Skeletal muscle satellite cell (primary cell): Measurements from ENCODE around the gene BNIP5.

Experiments used
- H3K27me3 ChIP-seq: 2 replicates; pipeline ENCODE4 v1.7.0; 2013; ENCODE audit warnings: low read length; ENCODE audit not compliant: control insufficient read depth, insufficient read depth
- H3K36me3 ChIP-seq: 2 replicates; pipeline ENCODE4 v1.7.0; 2013; ENCODE audit warnings: mild to moderate bottlenecking, control low read depth, low read length; ENCODE audit not compliant: insufficient read depth
- H3K4me1 ChIP-seq: 2 replicates; pipeline ENCODE4 v1.7.0; 2013; ENCODE audit warnings: low read length; ENCODE audit not compliant: control insufficient read depth, insufficient read depth
- H3K4me2 ChIP-seq: 2 replicates; pipeline ENCODE4 v1.7.0; 2013; ENCODE audit warnings: mild to moderate bottlenecking, low read length
- H3K4me3 ChIP-seq: 2 replicates; pipeline ENCODE4 v1.7.0; 2013; ENCODE audit warnings: low read length
- H3K9ac ChIP-seq: 2 replicates; pipeline ENCODE4 v1.7.0; 2013; ENCODE audit warnings: mild to moderate bottlenecking, low read depth, low read length, moderate library complexity
- H3K9me3 ChIP-seq: replicated peaks from 2 replicates; pipeline ENCODE4 v1.7.0; 2013; ENCODE audit warnings: mild to moderate bottlenecking, control low read depth, low read length

The BNIP5 gene

DNA sequence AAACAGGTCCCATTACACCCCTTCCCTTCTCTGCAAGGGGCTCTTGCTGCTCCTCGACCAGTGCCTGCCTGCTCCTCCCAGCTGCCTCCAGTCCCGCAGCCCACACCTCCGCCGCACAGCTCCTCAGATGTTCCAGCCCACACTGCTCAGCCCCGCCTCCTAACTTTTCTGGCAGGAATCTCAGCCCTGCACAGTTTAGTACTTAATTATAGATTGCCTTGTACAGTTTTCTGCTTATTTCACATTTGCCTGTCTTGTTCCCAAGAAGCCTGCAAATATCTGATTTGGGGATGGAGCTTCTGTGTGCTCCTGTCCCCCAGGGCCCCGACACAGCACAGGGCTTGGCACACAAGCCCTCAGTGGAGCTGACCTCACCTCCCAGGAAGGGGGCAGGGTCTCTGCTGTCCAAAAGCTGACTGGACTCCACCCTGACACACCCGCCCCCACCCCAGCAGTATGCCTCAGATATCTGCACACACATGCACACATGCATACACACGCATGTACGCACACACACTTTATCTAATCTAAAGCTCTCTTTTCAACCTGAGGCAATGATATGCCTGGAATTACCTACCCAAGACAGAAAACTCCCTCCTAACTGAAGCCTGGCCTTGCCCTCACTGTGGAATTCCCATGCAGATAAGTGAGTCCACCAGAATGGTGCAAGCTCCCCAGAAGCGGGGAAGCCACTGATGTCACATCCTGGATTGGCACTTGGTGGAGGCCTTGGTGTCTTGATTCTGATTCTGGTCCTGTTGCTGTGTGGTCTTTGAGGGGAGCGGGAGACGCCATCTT is 68.0 kb downstream of the BNIP5 start:
- Histone ChIP-seq H3K4me1 (no peaks in the 10 kb centered on the region), H3K36me3 (no peaks in the 10 kb centered on the region), H3K27me3 (peaks cover 59% of the 10 kb centered on the region), H3K4me3 (no peak overlapping the region), H3K9me3 (no peaks in the 10 kb centered on the region), H3K4me2 (no peak overlapping the region), H3K9ac (no peak overlapping the region)

DNA sequence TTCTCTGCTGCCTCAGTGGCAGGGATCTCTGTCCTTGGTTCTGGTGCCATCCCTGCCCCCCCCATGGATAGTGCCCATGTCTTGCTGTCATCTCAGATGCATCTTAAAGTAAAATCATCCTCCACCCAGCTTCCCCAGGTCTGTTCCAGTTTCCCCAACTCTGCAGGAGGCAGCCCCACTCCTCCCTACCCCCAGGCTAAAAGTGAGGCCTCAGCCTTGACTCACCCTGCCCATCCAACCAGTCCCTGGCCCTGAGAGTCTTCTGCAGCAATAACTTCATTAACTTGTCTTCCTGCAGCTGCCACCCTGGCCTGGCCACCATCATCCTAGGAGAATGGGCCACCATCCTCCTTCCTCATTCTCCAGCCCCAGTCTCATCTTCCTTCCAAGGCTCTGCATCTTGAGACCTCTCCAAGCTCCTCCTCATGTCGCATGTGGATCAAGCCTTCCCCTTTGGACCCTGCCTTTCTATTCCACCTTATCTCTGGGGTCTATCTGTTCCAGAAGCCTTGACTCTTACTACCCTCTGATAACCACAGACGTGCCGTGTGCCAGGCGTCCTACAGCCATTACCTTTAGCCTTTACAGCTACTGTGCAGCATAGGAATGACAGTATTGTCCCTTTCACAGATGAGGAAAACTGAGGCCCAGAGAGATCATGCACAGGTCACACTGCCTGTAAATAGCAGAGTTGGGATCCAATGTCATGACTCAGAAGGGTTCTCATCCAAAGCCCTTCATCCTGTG is 68.8 kb downstream of the BNIP5 start:
- H3K9ac ChIP-seq: no peak overlapping the region
- H3K4me1 ChIP-seq: no peaks in the 10 kb centered on the region
- no peak overlapping the region for H3K4me2 ChIP-seq
- H3K9me3 ChIP-seq: no peaks in the 10 kb centered on the region
- no peak overlapping the region for H3K4me3 ChIP-seq
- peaks cover 56% of the 10 kb centered on the region for H3K27me3 ChIP-seq
- no peaks in the 10 kb centered on the region for H3K36me3 ChIP-seq

DNA sequence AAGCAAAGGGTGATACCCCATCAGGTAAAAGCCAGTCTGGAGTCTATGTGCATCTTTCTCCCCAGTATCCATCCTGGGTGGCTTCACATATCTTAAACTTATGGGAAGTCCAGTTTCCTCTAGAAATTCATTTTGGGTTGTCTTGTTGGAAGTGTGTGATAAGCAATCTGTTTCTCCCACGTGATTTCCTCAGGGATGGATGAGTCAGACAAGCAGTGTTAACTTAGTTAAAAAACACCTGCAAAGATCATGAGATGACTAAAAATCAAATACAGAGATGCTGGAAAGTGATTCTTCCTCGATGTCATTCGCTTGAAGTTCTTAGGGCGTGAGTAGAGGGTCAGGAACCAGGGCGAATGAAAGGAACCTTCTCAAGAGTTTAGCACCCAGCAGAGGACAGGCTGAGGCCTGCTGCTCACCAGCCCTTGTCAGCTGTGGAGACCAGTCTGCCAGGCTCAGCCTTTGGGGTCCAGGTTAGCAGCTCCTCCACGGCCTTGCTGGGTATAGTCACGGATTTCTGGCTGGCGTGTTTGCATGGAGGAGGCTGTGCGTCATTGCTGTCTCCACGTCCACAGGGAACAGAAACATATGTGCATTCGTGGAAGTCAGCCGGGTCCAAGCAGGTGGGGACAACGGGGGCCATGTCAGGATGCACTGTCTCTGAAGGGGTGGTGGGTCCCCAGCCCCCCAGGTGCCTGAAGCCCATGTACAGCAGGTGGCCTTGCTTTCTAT is 69.6 kb downstream of the BNIP5 start:
- Histone ChIP-seq H3K36me3 (no peaks in the 10 kb centered on the region), H3K4me2 (no peak overlapping the region), H3K4me1 (no peaks in the 10 kb centered on the region), H3K9ac (no peak overlapping the region), H3K27me3 (peaks cover 60% of the 10 kb centered on the region), H3K9me3 (no peaks in the 10 kb centered on the region), H3K4me3 (no peak overlapping the region)
